ENCODE data around the gene FKBP5.

DNA sequence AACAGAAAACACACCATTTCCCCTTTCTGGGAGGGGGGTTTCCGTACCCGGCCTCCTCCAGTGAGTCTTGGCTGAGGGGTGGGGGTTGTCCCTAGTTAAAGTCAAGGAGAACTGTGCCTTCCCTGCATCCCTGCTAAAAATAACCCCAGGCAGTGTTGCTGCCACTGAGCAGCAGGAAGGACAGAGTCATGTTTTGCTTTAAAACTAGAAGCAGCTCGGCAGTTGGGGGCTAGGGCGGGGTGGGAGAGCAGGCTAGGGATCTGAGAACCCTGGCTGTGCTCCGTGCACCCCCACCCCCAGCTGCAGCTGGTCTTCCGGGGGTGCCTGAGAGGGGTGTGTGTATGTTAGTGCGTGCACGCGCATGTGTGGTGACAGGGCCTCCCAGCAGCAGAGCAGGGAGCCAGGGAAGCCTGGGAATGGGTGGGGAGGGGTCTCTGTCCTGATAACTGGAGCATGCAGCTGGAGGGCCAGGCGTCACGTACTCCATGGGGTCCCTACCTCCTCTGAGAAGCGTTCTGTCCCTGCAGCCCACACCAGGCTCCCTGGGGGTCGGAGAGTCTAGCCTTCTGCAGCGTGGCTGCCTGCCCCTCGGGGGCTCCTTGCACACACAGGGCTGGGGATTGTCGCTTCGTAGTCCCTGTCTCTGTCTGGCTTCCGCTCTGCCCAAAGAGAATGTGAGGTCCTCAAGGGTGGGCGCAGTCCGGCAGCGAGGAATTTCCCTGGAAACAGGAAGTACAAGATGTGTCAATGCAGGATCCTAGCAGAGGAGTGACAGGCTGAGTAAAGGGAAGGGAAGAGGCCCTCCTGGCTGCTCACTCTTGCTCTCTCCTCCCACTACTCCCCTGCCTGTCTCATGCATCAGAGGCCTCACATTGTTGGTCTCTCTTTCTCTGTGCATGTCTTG, 31.4 kb upstream of the FKBP5 start:
- TF ChIP-seq EZH2 (IDR thresholded peaks at IDR 0.05; ENCODE audit: borderline replicate concordance) = no peak
- TF ChIP-seq, protein P1, sequence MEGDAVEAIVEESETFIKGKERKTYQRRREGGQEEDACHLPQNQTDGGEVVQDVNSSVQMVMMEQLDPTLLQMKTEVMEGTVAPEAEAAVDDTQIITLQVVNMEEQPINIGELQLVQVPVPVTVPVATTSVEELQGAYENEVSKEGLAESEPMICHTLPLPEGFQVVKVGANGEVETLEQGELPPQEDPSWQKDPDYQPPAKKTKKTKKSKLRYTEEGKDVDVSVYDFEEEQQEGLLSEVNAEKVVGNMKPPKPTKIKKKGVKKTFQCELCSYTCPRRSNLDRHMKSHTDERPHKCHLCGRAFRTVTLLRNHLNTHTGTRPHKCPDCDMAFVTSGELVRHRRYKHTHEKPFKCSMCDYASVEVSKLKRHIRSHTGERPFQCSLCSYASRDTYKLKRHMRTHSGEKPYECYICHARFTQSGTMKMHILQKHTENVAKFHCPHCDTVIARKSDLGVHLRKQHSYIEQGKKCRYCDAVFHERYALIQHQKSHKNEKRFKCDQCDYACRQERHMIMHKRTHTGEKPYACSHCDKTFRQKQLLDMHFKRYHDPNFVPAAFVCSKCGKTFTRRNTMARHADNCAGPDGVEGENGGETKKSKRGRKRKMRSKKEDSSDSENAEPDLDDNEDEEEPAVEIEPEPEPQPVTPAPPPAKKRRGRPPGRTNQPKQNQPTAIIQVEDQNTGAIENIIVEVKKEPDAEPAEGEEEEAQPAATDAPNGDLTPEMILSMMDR (IDR thresholded peaks at IDR 0.05; ENCODE audit: poor library complexity) = no peak
